ENCODE data around the gene LBP.

DNA sequence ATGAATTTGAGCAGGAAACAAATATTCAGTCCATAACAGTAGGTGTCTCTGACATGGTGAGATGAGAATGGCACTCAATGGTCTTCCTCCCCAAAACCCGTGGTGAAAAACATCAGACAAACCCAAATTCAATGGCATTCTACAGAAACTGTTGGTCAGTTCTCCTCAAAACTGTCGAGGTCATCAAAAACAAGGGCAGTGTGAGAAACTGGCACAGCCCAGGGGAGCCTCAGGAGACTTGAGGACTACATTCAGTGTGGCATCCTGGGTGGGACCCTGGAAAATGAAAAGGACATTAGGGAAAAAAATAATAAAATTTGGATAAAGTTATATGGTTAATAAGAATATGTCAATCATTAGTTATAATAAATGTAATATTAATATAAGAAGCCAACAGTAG, 40.6 kb downstream of the LBP start:
- TF ChIP-seq CTCF (IDR thresholded peaks at IDR 0.05; ENCODE audit: borderline replicate concordance, extremely low read depth, low read length, poor library complexity, severe bottlenecking) (no peak), EZH2 (IDR thresholded peaks at IDR 0.05; ENCODE audit: borderline replicate concordance, low read depth, low read length, severe bottlenecking) (no peak)

Measured in DND-41 (cell line).